Measurements from ENCODE around the gene POLD3.
"Not testable (repeated sequence)": the region's sequence is repeated elsewhere in the genome, so short reads cannot be mapped to it uniquely, and the experiment has no call there.

Gene POLD3

GRCh38 chr11:74639533-74639932, 47.2 kb downstream of the POLD3 start:
- no peak for DNase-seq

GRCh38 chr11:74641289-74641688, 48.9 kb downstream of the POLD3 start:
- DNase-seq: no peak

- no peak for DNase-seq
These were observed 49.5 kb downstream of the POLD3 start for GRCh38 chr11:74641905-74642304.

GRCh38 chr11:74642912-74643311, 50.5 kb downstream of the POLD3 start:
- DNase-seq: no peak

- DNase-seq: no peak
These were observed 51.7 kb downstream of the POLD3 start for GRCh38 chr11:74644081-74644480.

- DNase-seq: no peak
These were observed 53.8 kb downstream of the POLD3 start for GRCh38 chr11:74646215-74646614.

GRCh38 chr11:74646954-74647353, 54.6 kb downstream of the POLD3 start:
- DNase-seq: no peak

GRCh38 chr11:74647404-74647803, 55.0 kb downstream of the POLD3 start:
- no peak for DNase-seq

- DNase-seq: no peak
These were observed 55.4 kb downstream of the POLD3 start for GRCh38 chr11:74647831-74648230.

- no peak for DNase-seq
These were observed 56.5 kb downstream of the POLD3 start for GRCh38 chr11:74648894-74649293.

GRCh38 chr11:74650498-74650897, 58.1 kb downstream of the POLD3 start:
- no peak for DNase-seq

GRCh38 chr11:74654976-74655375, 62.6 kb downstream of the POLD3 start:
- no peak for DNase-seq

- DNase-seq: not testable (repeated sequence)
These were observed 66.7 kb downstream of the POLD3 start for GRCh38 chr11:74659124-74659523.

GRCh38 chr11:74662487-74663103, 70.2 kb downstream of the POLD3 start:
- no peak for DNase-seq

GRCh38 chr11:74663315-74663714, 70.9 kb downstream of the POLD3 start:
- DNase-seq: no peak

GRCh38 chr11:74669211-74670160, 77.1 kb downstream of the POLD3 start:
- DNase-seq: no peak

- no peak for DNase-seq
These were observed 77.8 kb downstream of the POLD3 start for GRCh38 chr11:74670171-74670570.

GRCh38 chr11:74671520-74672196, 79.3 kb downstream of the POLD3 start:
- no peak for DNase-seq

GRCh38 chr11:74672332-74672955, 80.1 kb downstream of the POLD3 start:
- no peak for DNase-seq

- no peak for DNase-seq
These were observed 80.7 kb downstream of the POLD3 start for GRCh38 chr11:74672956-74673692.

GRCh38 chr11:74673693-74674360, 81.4 kb downstream of the POLD3 start:
- DNase-seq: no peak

GRCh38 chr11:74675761-74676160, 83.4 kb downstream of the POLD3 start:
- DNase-seq: no peak

All from CD4-positive, alpha-beta T cell treated with Interferon gamma for 1 hour (primary cell).